Fibroblast of pulmonary artery (primary cell): ENCODE data around the gene TADA3.

Source experiments
- DNase-seq: peaks from one replicate; pipeline ENCODE4 v3.0.0-alpha.2; 2010; ENCODE audit warnings: low read depth
- H3K4me3 ChIP-seq: replicated peaks from 2 replicates; pipeline ENCODE4 v1.5.1; 2011; ENCODE audit warnings: low read depth, mild to moderate bottlenecking, control low read depth, low read length, moderate library complexity
- CTCF ChIP-seq: IDR thresholded peaks from 2 replicates; pipeline ENCODE4 v1.5.1; 2011; ENCODE audit warnings: mild to moderate bottlenecking, control low read depth, low read length, inconsistent platforms; ENCODE audit errors: missing control alignments

The TADA3 gene

DNA sequence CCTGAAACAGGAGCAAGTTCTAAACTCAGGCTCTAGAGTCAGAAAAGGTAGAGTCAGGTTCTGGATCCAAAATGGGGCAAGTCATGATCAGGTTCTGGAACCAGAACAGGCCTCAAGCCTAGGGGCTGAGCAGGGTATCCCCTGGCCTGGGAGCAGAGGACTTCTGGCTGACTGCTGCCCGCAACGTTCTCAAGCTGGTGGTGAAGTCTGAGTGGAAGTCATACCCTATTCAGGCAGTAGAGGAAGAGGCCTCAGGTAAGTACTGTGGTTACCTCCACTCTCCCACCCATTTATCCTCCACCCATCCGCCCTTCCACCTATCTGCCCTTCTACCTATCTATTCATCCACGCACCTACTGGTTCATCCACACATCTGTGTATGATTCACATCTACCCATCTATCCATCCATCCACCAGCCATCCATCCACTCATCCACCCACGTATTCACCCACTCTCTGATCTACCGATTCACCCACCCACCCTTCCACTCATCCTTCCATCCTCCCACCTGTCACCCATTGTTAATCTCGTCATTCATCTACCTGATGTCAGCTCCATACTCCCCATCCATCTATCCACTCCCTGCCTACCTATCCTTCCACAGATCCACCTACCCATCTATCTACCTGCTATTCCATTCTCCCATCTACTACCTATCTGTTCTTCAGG, 26.5 kb upstream of the TADA3 start:
- no peak overlapping the region for H3K4me3 ChIP-seq
- TF ChIP-seq CTCF = no peak
- DNase-seq = no peak

DNA sequence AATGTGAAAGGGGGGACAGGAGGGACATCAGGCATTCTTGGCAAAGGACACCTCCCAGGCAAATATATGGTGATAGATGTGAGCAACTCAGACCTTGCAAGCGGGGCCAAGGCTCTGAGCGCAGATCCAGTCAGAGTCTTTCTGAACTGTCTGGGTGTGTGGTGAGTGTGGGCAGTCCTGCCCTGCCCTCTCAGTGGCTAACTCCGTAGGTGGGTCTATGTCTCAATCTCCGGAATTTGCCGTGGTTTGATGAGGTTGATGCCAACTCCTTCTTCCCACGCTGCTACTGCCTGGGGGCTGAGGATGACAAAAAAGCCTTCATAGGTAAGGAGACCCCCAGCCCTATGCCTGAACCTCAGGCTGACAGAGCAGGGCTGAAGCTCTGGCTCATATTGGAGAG, 25.2 kb upstream of the TADA3 start:
- no peak for DNase-seq
- no peak overlapping the region for H3K4me3 ChIP-seq
- no peak for TF ChIP-seq CTCF

GRCh38 chr3:9815986-9816385, 23.7 kb upstream of the TADA3 start:
- TF ChIP-seq CTCF = no peak
- no peak overlapping the region for H3K4me3 ChIP-seq
- no peak for DNase-seq

DNA sequence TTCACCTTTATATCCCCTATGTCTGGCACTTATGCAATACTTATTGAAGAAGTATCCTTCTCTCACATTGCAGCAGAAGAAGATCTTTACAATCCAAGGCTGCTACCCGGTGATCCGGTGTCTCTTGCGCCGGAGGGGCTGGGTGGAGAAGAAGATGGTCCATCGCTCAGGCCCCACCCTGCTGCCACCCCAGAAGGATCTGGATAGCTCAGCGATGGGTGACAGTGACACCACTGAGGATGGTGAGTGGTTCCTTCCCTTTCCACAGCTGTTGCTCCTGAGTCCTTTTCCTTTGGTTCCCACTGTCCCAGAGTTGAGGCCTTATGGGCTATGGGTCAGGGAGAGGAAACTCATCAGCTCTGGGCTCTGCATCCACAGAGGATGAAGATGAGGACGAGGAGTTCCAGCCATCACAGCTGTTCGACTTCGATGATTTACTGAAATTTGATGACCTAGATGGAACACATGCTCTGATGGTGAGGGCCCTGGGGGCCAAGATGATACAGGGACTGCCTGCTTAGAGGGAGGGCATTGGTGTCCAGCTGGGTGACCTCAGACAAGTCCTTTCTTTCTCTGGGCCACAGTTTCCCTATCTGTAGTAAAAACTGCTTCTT, 20.7 kb upstream of the TADA3 start:
- no peak for TF ChIP-seq CTCF
- no peak for DNase-seq
- no peak overlapping the region for H3K4me3 ChIP-seq

DNA sequence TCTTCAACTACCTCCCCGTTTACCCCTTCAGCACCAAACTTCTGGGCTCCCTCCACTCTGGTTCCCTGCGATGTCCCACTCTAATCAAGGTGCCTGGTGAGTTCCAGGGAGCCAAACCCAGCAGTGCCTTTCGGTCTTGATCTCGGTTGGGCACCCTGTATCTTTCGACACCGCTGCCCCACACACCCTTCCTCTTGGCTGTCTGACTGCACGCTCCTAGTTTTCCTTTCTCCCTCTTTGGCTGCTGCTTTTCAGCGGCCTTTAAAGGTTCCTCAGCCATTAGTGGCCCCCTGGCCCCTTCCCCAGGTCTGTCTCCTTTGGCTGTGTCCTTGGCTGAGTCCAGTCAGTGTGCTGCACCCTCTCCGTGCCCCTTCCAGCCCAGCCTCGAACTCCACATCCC, 18.6 kb upstream of the TADA3 start:
- H3K4me3 ChIP-seq = peak overlapping the region; percentile 57
- TF ChIP-seq CTCF = no peak
- no peak for DNase-seq

DNA sequence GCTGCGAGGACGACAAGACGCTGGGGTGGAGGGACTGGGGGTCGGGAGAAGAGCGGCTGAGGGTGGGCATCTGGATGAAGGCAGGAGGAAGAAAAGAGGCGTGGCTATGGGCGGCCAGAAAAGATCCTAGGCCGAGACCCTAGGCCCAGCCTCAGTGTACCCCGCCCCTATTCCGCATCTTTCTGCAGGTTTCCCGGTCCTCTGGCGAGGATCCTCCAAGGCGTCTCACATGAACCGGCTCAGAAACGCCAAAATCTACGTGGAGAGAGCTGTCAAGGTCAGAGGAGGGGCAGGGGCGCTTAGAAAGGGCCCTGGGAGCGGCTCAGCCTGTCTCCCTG, 18.1 kb upstream of the TADA3 start:
- no peak for DNase-seq
- no peak for TF ChIP-seq CTCF
- peak overlapping the region; percentile 57 for H3K4me3 ChIP-seq
